ENCODE measurements around the gene GNB1. TPM values are rescaled to one million over a fixed set of nuclear protein-coding genes. Genes with fewer than 3 reads are reported as not detected.
A peak's percentile ranks its signal among the peaks of the same experiment; 100 is the strongest.

Gene GNB1
- total and polyA plus RNA-seq, 10 of the 15 experiments (the other 5 are each of a cell fraction or from before 2014, with no cell fraction given) = 23.0 to 392 (median 93.9) TPM

DNA sequence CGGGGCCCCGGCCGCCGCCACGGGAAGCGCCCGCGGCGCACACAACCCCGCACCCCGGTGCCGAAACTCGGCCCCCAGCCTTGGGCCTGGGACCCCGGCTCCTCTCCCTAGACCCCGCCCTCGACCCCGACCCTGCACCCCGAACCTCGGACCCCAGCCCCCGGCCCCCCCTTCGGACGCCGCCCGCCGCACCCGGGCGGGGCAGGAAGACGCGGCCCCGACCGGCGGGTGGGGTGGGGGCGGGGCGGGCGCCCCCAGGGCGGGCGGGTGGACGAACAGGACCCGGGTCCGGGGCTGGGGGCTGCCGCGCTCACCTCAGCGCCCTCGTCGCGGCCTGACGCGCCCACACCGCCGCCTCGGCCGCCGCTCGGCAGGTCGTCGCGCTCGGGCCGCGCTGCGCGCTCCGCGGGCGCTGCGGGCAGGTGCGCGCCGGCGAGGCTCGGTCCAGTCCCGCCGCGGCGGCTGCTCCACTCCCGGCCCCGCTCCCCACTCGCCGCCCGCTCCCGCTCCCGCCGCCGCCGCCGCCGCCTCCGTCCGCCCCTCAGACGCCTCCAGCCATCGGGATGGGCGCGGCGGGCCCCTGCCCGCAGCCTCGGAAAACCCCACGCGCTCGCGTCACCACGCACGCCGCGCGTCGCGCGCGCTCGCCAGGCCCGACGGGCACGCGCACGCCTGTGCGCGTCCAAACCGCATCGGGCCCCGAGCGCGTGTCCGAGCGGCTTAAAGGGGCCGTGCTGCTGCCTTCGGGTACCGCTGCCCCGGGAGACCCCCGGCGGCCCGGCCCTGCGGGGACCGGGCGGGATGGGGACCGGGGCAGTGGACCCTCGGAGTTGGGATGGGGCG lies at the start of gene GNB1 (continued):
- TF ChIP-seq KLF5 (IDR thresholded peaks at IDR 0.05; ENCODE audit: partially characterized antibody) (peak; percentile 56), LARP7 (IDR thresholded peaks at IDR 0.05) (peak; percentile 85), NR2C1 (IDR thresholded peaks at IDR 0.05) (no peak), ZNF384 (IDR thresholded peaks at IDR 0.05; ENCODE audit: borderline replicate concordance, low read depth, low read length) (no peak), BMI1 (IDR thresholded peaks at IDR 0.05; ENCODE audit: borderline replicate concordance) (no peak), SPI1 (IDR thresholded peaks at IDR 0.05; ENCODE audit: borderline replicate concordance, insufficient read depth, low read depth, low read length) (no peak), PAX5 (IDR thresholded peaks at IDR 0.05; ENCODE audit: borderline replicate concordance, low read depth, low read length) (0 out of 2 replicates have a peak, but pooled peaks have one; percentile 17), PAX8 (IDR thresholded peaks at IDR 0.05) (no peak), CREB1 (IDR thresholded peaks at IDR 0.05; ENCODE audit: low read depth) (peak; percentile 92), IKZF1 (conservative IDR thresholded peaks at IDR 0.05) (peak; percentile 77; the same call in 1 of the 2 replicates), ESRRA (IDR thresholded peaks at IDR 0.05; ENCODE audit: low read length) (no peak), MEF2A (IDR thresholded peaks at IDR 0.05; ENCODE audit: insufficient read depth, low read depth, low read length) (0 out of 2 replicates have a peak, but pooled peaks have one; percentile 31), CBFB (IDR thresholded peaks at IDR 0.05; ENCODE audit: low read depth) (no peak)
- TF ChIP-seq, protein P1, sequence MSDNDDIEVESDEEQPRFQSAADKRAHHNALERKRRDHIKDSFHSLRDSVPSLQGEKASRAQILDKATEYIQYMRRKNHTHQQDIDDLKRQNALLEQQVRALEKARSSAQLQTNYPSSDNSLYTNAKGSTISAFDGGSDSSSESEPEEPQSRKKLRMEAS (IDR thresholded peaks at IDR 0.05; ENCODE audit: low read depth, low read length) = no peak; the same call in 1 of the 2 replicates
- TF ChIP-seq, protein P2, sequence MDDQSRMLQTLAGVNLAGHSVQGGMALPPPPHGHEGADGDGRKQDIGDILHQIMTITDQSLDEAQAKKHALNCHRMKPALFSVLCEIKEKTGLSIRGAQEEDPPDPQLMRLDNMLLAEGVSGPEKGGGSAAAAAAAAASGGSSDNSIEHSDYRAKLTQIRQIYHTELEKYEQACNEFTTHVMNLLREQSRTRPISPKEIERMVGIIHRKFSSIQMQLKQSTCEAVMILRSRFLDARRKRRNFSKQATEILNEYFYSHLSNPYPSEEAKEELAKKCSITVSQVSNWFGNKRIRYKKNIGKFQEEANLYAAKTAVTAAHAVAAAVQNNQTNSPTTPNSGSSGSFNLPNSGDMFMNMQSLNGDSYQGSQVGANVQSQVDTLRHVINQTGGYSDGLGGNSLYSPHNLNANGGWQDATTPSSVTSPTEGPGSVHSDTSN (IDR thresholded peaks at IDR 0.05; ENCODE audit: insufficient replicate concordance, low read depth, low read length) = no peak

Data from GM12878 (cell line).